GM12872 (cell line): ENCODE data around the gene FLT1.

ENCODE experiments used
- TF ChIP-seq, protein P1 (sequence below): IDR thresholded peaks from 3 replicates; pipeline ENCODE4 v1.5.1; 2011; ENCODE audit warnings: low read depth, mild to moderate bottlenecking, low read length, moderate library complexity; ENCODE audit not compliant: insufficient read depth

Gene FLT1

DNA sequence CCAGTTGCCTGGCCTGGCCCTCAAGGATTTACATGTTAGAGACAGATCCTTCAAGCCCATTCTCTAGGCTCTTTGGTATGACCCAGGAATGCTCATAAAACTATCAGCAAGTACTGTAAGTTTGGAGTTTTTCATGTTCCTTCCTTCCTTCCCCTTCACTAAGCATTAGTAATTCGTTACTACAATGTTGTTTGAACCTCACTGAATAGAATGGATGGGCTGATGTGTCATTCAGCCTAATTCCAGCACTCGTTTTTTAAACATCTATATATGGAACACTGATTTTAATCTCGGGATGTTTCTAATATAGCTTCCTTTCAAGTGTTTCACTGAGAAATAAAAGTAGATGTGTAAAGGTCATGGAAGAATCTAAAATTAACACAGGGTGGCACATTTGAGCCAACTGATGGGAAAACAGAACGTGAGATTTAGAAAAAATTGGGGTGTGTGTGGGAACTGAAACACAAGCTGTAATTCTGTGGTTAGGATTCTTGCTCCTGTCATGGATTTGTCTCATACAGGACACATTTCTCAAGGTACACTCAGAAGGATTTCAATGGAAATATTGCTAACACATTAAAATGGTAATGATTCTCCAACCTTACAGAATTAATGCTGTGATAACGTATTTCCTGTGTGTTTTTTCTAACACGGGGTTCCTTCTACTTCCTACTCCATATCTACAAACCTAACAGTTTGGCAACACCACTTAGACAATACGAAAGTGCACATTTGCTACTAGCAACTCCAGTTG, 93.4 kb downstream of the FLT1 start:
- TF ChIP-seq, protein P1, sequence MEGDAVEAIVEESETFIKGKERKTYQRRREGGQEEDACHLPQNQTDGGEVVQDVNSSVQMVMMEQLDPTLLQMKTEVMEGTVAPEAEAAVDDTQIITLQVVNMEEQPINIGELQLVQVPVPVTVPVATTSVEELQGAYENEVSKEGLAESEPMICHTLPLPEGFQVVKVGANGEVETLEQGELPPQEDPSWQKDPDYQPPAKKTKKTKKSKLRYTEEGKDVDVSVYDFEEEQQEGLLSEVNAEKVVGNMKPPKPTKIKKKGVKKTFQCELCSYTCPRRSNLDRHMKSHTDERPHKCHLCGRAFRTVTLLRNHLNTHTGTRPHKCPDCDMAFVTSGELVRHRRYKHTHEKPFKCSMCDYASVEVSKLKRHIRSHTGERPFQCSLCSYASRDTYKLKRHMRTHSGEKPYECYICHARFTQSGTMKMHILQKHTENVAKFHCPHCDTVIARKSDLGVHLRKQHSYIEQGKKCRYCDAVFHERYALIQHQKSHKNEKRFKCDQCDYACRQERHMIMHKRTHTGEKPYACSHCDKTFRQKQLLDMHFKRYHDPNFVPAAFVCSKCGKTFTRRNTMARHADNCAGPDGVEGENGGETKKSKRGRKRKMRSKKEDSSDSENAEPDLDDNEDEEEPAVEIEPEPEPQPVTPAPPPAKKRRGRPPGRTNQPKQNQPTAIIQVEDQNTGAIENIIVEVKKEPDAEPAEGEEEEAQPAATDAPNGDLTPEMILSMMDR = no peak

DNA sequence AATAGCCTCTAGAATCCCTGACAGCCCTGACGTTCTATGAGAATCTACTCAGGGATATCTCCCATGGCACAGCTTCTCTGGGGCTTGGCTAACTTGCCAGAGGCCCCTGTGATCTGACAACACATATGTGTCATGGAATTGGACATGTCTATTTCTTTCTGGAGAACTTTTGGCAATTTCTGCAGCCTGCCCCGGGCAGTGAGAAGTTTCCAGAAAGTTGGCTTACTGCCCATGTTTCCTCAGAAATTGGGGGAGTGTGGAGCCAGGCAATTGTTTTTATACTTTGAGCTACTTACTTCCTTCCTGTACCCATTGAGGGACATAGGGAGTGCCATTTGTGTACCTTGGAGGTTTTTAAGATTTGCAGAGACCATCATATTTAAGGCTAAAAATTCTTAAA, 98.9 kb downstream of the FLT1 start:
- TF ChIP-seq, protein P1 = no peak

DNA sequence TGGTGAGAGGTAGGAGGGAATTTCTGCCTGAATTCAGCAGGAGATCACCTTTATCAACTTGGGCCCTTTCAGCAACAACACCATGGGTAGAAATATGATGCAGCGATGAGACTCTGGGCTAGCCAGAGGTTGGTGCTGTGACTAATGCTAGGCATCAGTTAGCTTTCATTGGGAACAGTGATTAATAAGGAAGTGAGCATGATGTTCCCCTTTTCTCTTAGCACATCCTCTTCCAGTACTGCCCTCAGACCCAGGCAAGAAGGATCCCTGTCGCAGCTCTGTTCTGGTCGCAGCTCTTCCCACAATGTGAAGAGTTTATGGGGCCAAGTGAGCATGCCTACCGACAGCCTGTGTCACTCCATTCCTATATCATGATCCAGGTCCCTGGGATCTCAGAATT, 100.5 kb downstream of the FLT1 start:
- TF ChIP-seq, protein P1 = no peak

DNA sequence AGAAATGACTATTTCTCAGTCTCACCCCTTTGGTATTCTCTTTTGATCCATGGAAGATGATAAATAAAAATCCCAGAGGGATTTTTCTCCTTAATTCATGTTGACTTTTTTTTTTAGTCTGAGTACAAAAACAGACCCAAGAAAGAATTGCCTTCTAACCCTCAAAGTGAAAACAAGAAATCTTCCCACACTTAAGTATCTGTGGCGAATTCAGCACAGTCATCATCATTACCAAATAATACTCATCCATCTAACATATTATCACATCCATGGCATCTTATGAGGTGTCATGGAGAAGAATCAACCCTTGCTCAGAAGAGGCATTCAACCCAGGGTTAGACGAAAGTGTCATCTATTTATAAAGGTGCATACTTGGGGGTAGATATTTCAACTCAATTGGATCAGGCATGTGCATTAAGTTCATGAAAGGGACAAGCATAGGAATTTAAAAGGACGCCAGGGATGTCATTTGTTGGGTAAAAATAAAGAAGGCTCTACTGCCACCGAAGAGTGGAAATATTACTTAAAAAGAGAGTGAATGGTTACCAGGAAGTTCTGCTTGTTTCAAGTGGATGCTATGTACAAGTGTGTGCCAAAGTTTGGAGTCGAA, 101.9 kb downstream of the FLT1 start:
- TF ChIP-seq, protein P1 = no peak

DNA sequence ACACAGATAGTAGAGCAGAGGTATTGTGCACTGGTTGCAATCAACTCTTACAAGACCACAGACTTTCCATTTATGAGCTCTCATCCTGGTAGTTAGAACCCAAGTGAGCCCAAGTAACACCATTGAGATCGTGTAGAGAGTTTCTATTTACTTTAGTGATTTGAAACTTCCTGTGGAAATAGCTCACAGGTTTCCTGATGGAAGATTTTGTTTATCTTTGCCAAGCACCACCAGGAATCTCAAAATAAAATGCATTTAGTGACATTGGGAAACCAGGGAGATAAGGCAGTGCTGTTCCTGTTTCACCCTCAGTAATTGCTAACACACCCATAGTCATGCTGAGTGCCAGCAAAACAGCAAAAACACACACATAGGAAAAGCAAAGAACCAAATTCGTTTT, 102.5 kb downstream of the FLT1 start:
- TF ChIP-seq, protein P1 = no peak

DNA sequence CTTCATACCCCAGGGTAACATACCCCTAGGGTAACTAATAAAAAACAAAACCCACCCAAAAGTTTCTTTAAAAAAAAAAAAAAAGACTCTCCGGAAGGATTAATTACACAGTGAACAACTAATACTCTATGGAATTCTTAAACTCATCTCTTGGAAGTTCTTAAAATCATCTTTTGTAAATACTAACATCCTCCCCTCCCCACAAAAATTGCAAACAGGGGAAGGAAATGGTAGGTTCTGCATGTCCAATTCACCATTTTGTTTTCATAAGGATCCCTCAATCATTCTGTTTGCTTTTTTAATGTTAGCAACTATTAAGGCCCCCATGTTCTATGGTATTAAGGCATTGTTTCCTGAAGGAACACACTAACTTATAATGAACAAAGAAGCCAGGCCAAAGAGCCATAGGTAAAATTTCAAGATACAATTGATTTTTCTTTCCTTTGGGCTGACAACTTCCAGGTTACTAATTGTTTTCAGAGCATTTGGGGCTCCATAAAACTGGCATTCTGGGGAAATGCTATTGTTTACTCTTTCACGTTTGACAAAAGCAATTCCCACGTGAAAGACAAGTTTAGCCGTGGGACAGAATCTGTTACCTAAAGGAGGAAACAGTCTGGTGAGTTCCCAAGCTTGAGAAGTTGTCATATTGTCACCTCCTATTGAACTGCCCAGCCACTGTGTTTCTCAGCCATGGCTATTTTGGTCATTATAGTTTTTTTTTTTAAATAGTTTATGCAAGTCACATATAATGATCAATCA, 107.0 kb downstream of the FLT1 start:
- TF ChIP-seq, protein P1 = no peak

DNA sequence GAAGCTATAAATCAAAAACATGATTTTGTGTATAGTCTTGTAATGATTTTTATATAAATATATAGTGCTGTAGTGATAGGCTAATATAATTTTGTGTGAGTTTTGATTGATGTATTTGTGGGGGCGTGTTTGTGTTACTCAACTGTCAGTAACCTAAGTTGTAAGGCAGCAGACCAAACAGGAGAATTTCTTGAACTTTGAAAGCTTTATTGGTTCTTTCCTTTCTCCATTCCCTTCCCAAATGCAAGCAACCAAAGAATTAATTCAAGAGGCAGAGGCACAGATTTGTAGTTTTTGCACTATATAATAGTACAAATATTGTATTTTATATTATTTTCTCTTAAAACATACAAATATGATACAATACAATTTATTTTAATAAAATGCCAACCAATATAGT, 109.6 kb downstream of the FLT1 start:
- TF ChIP-seq, protein P1 = no peak
